ENCODE measurements around the gene DNLZ. TPM values are rescaled to one million over a fixed set of nuclear protein-coding genes. Genes with fewer than 3 reads are reported as not detected.

The DNLZ gene
- total and polyA plus RNA-seq, 2 donors (not counting 3 experiments of a cell fraction or from before 2014, with no cell fraction given), result 26.9 to 38.4 TPM

GRCh38 chr9:136339958-136340310, 23.6 kb downstream of the DNLZ start:
- no peaks in the 10 kb centered on the region for H4K20me1 ChIP-seq (replicated peaks; ENCODE audit: control insufficient read depth, extremely low read depth, insufficient read depth, low read length)
- CTCF ChIA-PET, result interaction anchor here (0.6 to 1.0 kb wide), 3 partner anchors 23 to 53 kb away, joined by 3 to 4 read pairs (median 3); partner anchors contain the start of gene DNLZ
- intact Hi-C loops (cut with micrococcal nuclease), result loop anchor here (1.0 kb wide), 1 partner anchor 60 kb away; the partner anchor contains the start of gene SNAPC4

More at GRCh38 chr9:136339958-136340310, 23.6 kb downstream of the DNLZ start:
- DNase-seq (ENCODE audit: low read depth, low spot score) (no peak), FAIRE-seq (no peak)
- no TSS peak for BruUV-seq (replicated peaks)
- dilution Hi-C loops (cut with MboI; ENCODE audit: extremely low pct_ligation_motif_present, low sequenced_read_pairs), result no loop called here
- Histone ChIP-seq H3K27ac (ENCODE audit: insufficient read depth, low read depth, low read length) (no peak overlapping the region), H3K9me1 (replicated peaks; ENCODE audit: control insufficient read depth, extremely low read depth, insufficient read depth, low read length) (no peaks in the 10 kb centered on the region), H3K4me1 (ENCODE audit: control insufficient read depth, extremely low read depth, insufficient read depth, low read length) (peaks cover 5% of the 10 kb centered on the region), H3K36me3 (ENCODE audit: control insufficient read depth in 2 of 2, extremely low read depth in 1 of 2, insufficient read depth in 2 of 2, low read length in 2 of 2) (peaks cover 5 to 31% of the 10 kb centered on the region in 2 experiments), H3K9ac (replicated peaks; ENCODE audit: extremely low read depth, insufficient read depth, low read length) (no peak overlapping the region), H2AFZ (ENCODE audit: low read depth, low read length) (no peak overlapping the region), H3K9me3 (replicated peaks; ENCODE audit: control insufficient read depth, insufficient read depth, low read length) (no peaks in the 10 kb centered on the region), H3K27me3 (ENCODE audit: control insufficient read depth in 2 of 2, insufficient read depth in 2 of 2, low read length in 2 of 2) (no peaks in the 10 kb centered on the region), H3K79me2 (ENCODE audit: control insufficient read depth, insufficient read depth, low read length) (no peaks in the 10 kb centered on the region), H3K4me2 (ENCODE audit: insufficient read depth, low read length) (no peak overlapping the region), H3K4me3 (replicated peaks in 1 of 3; ENCODE audit: insufficient read depth in 1 of 3, low read depth in 1 of 3, low read length in 3 of 3) (no peak overlapping the region)
- TF ChIP-seq POLR2AphosphoS5 (IDR thresholded peaks at IDR 0.05; ENCODE audit: insufficient read depth, low read depth, low read length), result no peak
- no peak for TF ChIP-seq CTCF (IDR thresholded peaks at IDR 0.05; ENCODE audit: extremely low read depth in 1 of 2, insufficient read depth in 1 of 2, low read depth in 1 of 2, low read length in 2 of 2)
- no peak for TF ChIP-seq EZH2 (IDR thresholded peaks at IDR 0.05; ENCODE audit: borderline replicate concordance, low read depth, low read length, severe bottlenecking)
- no peak for TF ChIP-seq POLR2A (IDR thresholded peaks at IDR 0.05; ENCODE audit: low read depth, low read length)
- TF ChIP-seq MYC (IDR thresholded peaks at IDR 0.05; ENCODE audit: low read depth, low read length), result no peak
- POLR2A ChIA-PET, result no interaction called here

Measured in endothelial cell of umbilical vein (primary cell).